GM18505 (cell line): ENCODE data around the gene SND1.

Experiments used
- ATAC-seq: cut with Tn5 transposase; IDR thresholded peaks from one replicate; pipeline ENCODE4 v1.9.1; 2021; ENCODE audit not compliant: unreplicated experiment
- POLR2A ChIP-seq: IDR thresholded peaks from 4 replicates; pipeline ENCODE4 v1.6.1; 2011; ENCODE audit warnings: borderline replicate concordance; ENCODE audit not compliant: insufficient read depth, insufficient read length; ENCODE audit errors: extremely low read depth

Gene SND1

DNA sequence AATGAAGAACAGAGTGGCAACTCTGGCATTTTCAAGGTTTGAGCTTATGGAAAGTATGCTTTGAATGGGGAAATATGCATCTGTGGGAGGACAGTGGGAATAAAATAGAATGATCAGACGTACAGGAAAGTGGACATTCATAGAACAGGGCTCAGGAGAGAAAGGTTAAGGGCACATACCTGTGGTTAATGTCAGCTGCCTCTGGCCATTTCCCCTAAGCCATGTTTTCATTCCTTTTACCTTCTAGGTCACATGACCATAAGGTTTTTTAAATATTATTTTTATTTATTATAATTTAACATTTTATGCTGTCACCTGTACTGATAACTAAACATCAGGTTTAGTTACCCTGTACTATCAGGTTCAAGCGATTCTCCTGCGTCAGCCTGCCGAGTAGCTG, 326.4 kb downstream of the SND1 start:
- ATAC-seq = no peak
- no peak for TF ChIP-seq POLR2A

- no peak for TF ChIP-seq POLR2A
- ATAC-seq = no peak
Observed at GRCh38 chr7:127979113-127979727, 327.2 kb downstream of the SND1 start.

DNA sequence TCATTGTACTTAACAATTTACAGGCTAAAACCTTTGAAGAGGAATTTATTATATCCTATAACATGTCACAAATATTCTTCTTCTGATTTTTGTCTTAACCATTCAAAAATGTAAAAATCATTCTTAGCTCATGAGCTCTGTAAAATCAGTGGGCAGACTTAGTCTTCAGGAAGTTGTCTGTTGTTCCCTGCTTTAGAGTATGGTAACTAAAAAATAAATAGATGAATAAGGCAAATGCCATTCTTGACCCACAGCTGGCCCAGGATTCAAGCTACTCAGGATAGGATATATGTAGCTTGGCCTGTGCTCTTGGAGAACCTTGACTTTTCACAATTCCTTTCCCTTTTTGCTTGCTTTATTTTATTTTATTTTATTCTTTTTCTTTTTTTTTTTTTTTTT, 327.7 kb downstream of the SND1 start:
- no peak for TF ChIP-seq POLR2A
- ATAC-seq = no peak

DNA sequence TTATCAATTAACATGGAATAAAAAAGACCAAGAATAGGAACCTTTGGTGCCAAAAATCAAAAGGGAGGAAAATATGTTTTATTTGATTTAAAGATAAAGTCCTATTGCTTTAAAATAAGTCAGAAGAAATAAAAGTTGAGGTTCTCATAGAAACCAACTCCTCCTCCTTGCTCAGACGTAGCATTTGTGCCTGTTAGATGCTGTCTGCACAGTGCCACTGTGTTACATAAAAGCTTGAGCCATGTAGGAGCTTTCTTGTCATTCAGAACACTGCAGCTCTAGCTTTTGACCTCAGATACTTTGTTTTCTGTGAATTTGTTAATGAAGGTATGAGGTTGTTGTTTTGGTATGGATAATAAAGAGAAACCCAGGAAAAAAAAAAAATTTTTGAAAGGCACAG, 328.9 kb downstream of the SND1 start:
- ATAC-seq = no peak
- TF ChIP-seq POLR2A = no peak

DNA sequence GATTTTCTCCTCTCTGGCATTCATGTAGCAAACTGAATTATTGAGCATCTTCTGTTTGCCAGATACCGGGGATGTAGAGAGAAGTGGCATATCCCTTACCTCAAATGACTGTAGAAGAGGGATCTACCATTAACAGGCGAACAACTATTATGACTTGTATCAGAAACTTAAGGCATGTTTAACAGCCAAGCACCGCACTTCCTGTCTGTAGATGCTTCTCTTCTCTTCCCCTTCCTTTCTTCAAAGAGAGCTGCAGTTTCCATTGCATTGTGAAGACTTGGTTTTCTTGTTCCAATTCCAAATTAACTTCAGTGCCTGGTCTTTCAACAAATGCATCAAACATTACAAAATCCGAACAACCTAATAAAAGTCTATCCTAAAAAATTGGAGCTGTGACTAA, 330.0 kb downstream of the SND1 start:
- no peak for TF ChIP-seq POLR2A
- ATAC-seq = no peak

- no peak for ATAC-seq
- no peak for TF ChIP-seq POLR2A
Observed at GRCh38 chr7:127983804-127984332, 331.9 kb downstream of the SND1 start.

- no peak for ATAC-seq
- TF ChIP-seq POLR2A = no peak
Observed at GRCh38 chr7:127986581-127987521, 334.9 kb downstream of the SND1 start.

- ATAC-seq = no peak
- TF ChIP-seq POLR2A = no peak
Observed at GRCh38 chr7:127988751-127989150, 336.8 kb downstream of the SND1 start.

DNA sequence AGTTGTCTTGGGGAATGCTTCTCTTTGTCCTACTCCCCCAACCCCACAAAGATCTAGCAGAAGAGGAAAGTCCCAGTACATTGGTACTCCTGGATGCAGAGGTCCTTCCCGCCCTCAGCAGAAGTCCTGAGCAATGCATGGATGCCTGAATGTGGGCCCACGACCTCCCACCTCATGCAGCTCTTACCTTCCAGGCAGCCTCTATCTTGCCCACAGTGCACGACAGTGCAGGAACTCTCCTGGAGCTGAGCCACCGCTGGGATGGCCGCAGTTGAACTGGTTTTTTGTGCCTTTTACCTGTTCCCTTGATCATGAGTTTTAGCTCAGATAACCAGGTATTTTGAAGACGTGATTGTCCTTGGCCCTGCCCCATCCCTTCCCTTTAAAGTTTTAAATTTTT, 341.3 kb downstream of the SND1 start:
- ATAC-seq = no peak
- TF ChIP-seq POLR2A = no peak

GRCh38 chr7:127993987-127994386, 342.0 kb downstream of the SND1 start:
- ATAC-seq = no peak
- no peak for TF ChIP-seq POLR2A

DNA sequence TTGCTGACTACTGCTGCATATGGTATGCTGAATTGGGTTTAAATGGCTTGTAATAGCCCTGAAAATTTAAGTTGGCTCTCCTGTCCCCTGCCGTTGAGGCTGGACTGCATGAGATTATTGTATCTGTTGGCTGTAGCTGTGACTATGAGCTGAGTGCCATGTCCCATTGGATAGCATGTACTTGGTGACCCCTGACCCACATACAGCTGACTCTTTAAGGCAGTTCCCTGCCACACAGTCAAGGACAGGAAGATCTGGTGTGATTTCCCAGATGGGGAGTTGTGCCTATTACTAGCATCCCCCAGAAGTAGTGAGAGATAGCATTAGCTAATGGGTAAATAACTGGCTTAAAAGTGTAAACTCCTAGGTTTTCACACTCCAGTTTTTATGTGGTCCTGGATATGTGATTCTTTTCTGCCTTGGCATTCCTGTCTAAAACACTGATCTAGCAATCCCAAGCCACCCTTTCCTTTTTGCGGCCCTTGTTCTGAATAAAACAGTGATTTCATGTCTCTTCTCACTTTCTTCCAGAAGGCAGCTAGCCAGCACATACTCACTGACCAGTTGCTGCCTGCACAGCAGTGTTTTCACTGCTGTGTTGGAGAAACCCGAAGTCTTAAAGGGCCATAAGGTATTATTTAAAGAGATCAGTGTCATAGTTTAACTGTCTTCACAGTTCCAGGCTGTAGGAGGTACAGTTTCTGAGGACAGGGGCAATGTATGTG, 343.3 kb downstream of the SND1 start:
- TF ChIP-seq POLR2A = no peak
- ATAC-seq = no peak

- no peak for ATAC-seq
- no peak for TF ChIP-seq POLR2A
Observed at GRCh38 chr7:127995881-127996215, 343.9 kb downstream of the SND1 start.

- no peak for TF ChIP-seq POLR2A
- ATAC-seq = no peak
Observed at GRCh38 chr7:127996253-127997071, 344.5 kb downstream of the SND1 start.
